HG02623 (cell line): ENCODE data around the gene SIRPB2.
"Not testable (repeated sequence)": the region's sequence is repeated elsewhere in the genome, so short reads cannot be mapped to it uniquely, and the experiment has no call there.

Experiments
- ATAC-seq: cut with Tn5 transposase; IDR thresholded peaks from one replicate; pipeline ENCODE4 v1.9.1; 2021; ENCODE audit warnings: moderate library complexity; ENCODE audit not compliant: unreplicated experiment

The SIRPB2 gene

GRCh38 chr20:1500496-1500895 lies 9.3 kb upstream of the SIRPB2 start:
- ATAC-seq, result no peak

DNA sequence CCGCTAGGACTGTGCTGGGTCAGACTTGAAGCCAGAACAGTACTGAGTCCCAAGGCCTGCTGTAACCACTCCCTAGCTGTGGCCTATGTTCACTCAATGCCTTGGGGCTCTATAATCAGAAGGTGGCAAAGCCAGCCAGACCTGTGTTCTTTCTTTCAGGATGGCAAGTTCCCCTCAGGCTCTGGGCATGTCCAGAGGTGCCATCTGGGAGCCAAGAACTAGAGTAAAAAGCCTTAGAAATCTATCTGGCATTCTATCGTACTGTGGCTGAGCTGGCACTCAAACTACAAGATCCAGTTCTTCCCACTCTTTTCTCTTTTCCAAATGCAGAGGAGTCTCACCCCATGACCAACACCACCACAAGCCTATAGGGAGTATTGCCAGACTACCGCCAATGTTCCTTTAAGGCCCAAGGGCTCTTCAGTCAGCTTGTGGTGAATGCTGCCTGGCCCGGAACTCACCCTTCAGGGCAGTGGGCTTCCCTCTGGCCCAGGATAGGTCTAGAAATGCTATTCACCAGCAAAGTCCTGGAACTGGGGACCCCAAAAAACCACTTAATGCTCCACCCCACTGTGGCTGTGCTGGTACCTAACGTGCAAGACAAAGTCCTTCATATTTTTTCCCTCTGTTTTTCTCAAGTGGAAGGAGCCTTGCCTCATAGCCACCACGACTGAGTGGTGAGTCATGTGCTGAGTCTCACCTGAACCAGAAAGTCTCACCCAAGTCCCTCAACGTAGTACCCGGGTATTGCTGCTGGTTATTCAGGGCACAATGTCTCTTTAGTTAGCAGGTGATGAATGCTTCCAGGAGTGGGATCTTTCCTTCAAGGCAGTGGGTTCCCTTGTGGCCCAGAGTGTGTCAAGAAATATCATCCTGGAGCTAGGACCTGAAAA lies 8.6 kb upstream of the SIRPB2 start:
- ATAC-seq, result no peak

- not testable (repeated sequence) for ATAC-seq
Measured at GRCh38 chr20:1497371-1497770, 6.2 kb upstream of the SIRPB2 start.

- ATAC-seq, result no peak
Measured at GRCh38 chr20:1496930-1497329, 5.7 kb upstream of the SIRPB2 start.

- no peak for ATAC-seq
Measured at GRCh38 chr20:1494436-1494835, 3.2 kb upstream of the SIRPB2 start.

- ATAC-seq, result no peak
Measured at GRCh38 chr20:1493536-1493935, 2.3 kb upstream of the SIRPB2 start.

GRCh38 chr20:1491860-1492642 lies 831 bp upstream of the SIRPB2 start:
- no peak for ATAC-seq

GRCh38 chr20:1490643-1491195 lies 501 bp downstream of the SIRPB2 start:
- ATAC-seq, result no peak

- ATAC-seq, result no peak
Measured at GRCh38 chr20:1489764-1490436, 1.3 kb downstream of the SIRPB2 start.

DNA sequence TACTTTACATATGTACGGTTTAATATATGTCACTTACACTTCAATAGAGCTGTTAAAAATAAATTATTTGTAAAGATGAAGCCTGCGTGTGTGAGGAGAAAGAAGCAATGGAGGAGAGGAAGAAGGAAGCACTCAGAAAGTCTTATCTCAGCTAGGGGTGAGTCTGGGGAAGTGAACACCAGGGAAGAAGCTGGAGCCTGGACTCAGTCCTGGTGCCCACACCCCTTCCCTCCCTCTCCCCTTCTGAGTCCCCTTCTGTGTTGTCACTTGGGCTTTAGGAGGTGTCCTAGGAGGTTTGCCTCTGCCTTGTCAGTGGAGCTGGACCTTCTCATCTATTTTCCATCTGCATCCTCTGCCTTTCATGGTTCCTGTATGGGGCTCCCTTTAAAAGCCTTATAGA lies 1.9 kb downstream of the SIRPB2 start:
- ATAC-seq, result no peak

- ATAC-seq, result no peak
Measured at GRCh38 chr20:1486566-1486965, 4.7 kb downstream of the SIRPB2 start.

DNA sequence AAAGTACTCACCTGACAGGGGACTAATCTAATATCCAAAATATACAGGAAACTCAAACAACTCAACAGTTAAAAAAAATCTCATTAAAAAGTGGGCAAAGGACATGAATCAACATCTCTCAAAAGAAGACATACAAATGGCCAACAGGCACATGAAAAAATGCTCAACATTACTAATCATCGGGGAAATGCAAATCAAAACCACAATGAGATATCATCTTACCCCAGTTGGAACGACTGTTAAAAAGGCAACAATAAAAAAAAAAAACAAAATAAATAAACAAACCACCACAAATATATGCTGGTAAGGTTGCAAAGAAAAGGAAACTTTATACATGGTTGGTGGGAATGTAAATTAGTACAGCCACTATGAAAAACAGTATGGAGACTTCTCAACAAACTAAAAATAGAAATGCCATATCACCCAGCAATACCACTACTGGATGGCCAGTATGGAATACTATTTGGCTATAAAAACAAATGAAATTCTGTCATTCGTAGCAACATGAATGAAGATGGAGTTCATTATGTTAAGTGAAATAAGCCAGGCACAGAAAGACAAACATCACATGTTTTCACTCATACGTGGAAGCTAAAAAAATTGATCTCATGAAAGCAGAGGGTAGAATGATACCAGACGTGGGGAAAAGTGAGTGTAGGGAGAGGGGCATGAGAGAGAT lies 6.6 kb downstream of the SIRPB2 start:
- ATAC-seq, result no peak

GRCh38 chr20:1479831-1480595 lies 11.2 kb downstream of the SIRPB2 start:
- ATAC-seq, result no peak

DNA sequence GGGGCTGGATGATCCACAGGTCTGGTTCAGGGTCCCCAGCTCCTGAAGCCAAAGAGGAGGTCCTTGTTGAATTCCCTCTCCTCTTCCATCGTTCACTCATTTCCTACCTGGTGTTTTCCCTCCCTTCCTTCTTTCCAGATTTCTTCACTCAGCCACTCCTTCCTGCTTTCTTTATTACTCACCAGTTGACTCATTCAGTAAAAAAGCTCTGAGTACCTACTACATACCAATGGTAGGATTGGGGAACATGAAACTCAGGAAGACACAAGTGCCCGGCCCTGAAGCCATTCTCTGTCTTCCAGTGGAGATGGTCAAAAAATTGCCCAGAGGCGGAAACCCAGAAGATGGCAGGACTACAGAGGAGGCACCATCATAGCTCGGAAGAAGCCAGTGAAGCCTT lies 12.7 kb downstream of the SIRPB2 start:
- ATAC-seq, result no peak

DNA sequence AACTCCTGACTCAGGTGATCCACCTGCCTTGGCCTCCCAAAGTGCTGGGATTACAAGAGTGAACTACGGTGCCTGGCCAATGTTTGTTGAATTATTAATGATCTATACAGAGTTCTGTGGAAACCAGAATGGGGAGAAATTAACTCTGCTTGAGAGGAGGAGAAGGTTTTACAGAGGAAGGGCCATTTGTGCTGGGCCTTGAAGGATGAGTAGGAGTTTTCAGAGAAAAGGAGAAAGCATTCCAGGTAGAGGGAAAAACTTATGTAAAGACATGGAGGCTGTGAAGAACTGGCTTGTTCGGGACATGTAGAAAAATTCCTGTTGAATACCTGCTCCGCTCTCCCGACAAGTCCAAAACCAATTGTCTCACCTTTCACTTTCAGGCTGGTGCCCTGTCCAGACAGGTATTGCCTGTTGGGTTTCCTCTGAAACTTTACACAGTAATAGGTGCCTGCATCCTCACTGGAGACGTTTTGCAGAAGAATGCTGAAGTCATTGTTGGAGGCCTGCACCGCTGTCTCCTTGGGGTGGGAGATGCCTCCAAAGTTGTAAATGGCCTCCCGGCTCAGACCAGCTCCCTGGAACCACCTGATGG lies 13.2 kb downstream of the SIRPB2 start:
- ATAC-seq, result no peak

GRCh38 chr20:1474817-1475603 lies 16.2 kb downstream of the SIRPB2 start:
- ATAC-seq, result no peak

DNA sequence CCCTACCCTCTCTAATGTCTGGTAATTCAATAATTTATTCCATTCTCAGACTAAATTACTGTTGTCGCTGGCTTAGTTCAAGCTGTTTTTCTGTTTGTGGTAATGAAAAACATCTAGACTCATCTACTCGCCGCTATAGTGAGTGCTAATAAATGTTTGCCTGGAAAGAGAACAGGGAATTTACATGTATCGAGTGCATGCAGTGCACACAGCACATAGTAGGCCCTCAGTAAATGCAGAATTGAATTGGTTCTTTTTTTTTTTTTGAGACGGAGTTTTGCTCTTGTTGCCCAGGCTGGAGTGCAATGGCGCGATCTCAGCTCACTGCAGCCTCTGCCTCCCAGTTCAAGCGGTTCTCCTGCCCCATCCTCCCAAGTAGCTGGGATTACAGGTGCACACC lies 16.9 kb downstream of the SIRPB2 start:
- ATAC-seq, result no peak

DNA sequence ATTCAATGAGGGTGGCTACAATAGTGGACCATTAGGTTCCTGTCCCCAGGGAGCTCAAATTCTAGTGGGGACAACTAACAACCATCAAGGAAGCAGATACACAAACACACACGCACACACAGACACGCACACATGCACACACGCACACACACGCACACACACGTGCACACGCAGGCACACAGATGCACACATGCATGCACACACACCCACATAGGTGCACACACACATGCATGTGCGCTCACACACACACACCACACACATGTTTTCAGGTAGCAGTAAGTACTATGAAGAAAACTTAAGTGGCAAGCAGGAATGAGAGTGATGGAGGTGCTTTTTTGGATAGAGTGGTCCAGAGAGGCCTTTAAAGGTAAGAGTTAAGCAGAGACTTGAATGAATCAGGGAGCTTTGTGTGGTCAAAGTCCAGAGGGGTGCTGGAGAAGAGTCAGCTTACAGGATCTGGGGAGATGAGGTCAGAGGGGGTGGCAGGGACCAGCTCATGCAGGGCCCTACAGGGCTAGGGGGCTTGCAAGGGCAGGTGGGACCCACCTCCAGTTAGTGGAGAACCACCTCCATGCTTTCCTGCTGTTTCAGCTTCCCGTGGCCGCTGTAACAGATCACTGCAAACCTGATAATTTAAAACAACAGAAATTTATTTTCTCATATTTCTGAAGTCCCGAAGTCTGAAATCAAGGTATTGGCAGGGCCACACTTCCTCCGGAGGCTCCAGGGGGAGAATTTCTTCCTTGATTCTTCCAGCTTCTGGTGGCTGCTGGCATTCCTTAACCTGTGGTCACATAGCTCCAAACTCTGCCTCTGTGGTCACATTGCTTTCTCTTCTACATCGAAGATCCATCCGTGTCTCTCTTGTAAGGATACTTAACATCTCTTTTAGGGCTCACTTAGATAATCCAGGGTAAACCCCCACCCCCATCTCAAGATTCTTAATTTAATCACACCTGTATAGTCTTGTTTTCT lies 17.7 kb downstream of the SIRPB2 start:
- no peak for ATAC-seq
